ENCODE results near the gene HPSE. TPM values are rescaled to one million over a fixed set of nuclear protein-coding genes. Genes with fewer than 3 reads are reported as not detected.
"Not testable (repeated sequence)": the region's sequence is repeated elsewhere in the genome, so short reads cannot be mapped to it uniquely, and the experiment has no call there.

The HPSE gene
- total RNA-seq, 1 experiment from 2014 or later: 9.6 TPM

- Histone ChIP-seq H3K27me3 (replicated peaks) (no peaks in the 10 kb centered on the region), H3K36me3 (no peaks in the 10 kb centered on the region), H3K27ac (no peak overlapping the region), H3K4me3 (no peak overlapping the region), H3K9me3 (replicated peaks) (no peaks in the 10 kb centered on the region), H3K4me1 (replicated peaks) (no peaks in the 10 kb centered on the region)
- no peak for DNase-seq (ENCODE audit: low read depth in 1 of 2, low spot score in 2 of 2)
Measured at GRCh38 chr4:83320548-83320947, 14.1 kb downstream of the HPSE start.

- Histone ChIP-seq H3K4me1 (replicated peaks) (no peaks in the 10 kb centered on the region), H3K9me3 (replicated peaks) (no peaks in the 10 kb centered on the region), H3K36me3 (no peaks in the 10 kb centered on the region), H3K4me3 (no peak overlapping the region), H3K27me3 (replicated peaks) (no peaks in the 10 kb centered on the region), H3K27ac (no peak overlapping the region)
- no peak for DNase-seq (ENCODE audit: low read depth in 1 of 2, low spot score in 2 of 2)
Measured at GRCh38 chr4:83318666-83319065, 16.0 kb downstream of the HPSE start.

GRCh38 chr4:83317671-83318070, 17.0 kb downstream of the HPSE start:
- no peaks in the 10 kb centered on the region for H3K27me3 ChIP-seq (replicated peaks)
- no peak overlapping the region for H3K27ac ChIP-seq
- H3K36me3 ChIP-seq: no peaks in the 10 kb centered on the region
- no peaks in the 10 kb centered on the region for H3K4me1 ChIP-seq (replicated peaks)
- H3K4me3 ChIP-seq: no peak overlapping the region
- no peak for DNase-seq (ENCODE audit: low read depth in 1 of 2, low spot score in 2 of 2)
- H3K9me3 ChIP-seq (replicated peaks): no peaks in the 10 kb centered on the region

- Histone ChIP-seq H3K36me3 (no peaks in the 10 kb centered on the region), H3K4me1 (replicated peaks) (no peaks in the 10 kb centered on the region), H3K27me3 (replicated peaks) (no peaks in the 10 kb centered on the region), H3K9me3 (replicated peaks) (no peaks in the 10 kb centered on the region), H3K27ac (no peak overlapping the region), H3K4me3 (no peak overlapping the region)
- no peak for DNase-seq (ENCODE audit: low read depth in 1 of 2, low spot score in 2 of 2)
Measured at GRCh38 chr4:83316459-83317165, 18.0 kb downstream of the HPSE start.

- Histone ChIP-seq H3K4me3 (no peak overlapping the region), H3K27me3 (replicated peaks) (no peaks in the 10 kb centered on the region), H3K27ac (no peak overlapping the region), H3K36me3 (no peaks in the 10 kb centered on the region), H3K9me3 (replicated peaks) (no peaks in the 10 kb centered on the region), H3K4me1 (replicated peaks) (no peaks in the 10 kb centered on the region)
- DNase-seq (ENCODE audit: low read depth in 1 of 2, low spot score in 2 of 2): no peak
Measured at GRCh38 chr4:83315341-83315870, 19.2 kb downstream of the HPSE start.

GRCh38 chr4:83308672-83309071, 26.0 kb downstream of the HPSE start:
- Histone ChIP-seq H3K36me3 (no peaks in the 10 kb centered on the region), H3K27ac (no peak overlapping the region), H3K9me3 (replicated peaks) (no peaks in the 10 kb centered on the region), H3K4me3 (no peak overlapping the region), H3K4me1 (replicated peaks) (no peaks in the 10 kb centered on the region), H3K27me3 (replicated peaks) (no peaks in the 10 kb centered on the region)
- no peak for DNase-seq (ENCODE audit: low read depth in 1 of 2, low spot score in 2 of 2)

- no peak overlapping the region for H3K4me3 ChIP-seq
- no peaks in the 10 kb centered on the region for H3K9me3 ChIP-seq (replicated peaks)
- no peak for DNase-seq (ENCODE audit: low read depth in 1 of 2, low spot score in 2 of 2)
- H3K4me1 ChIP-seq (replicated peaks): no peaks in the 10 kb centered on the region
- no peak overlapping the region for H3K27ac ChIP-seq
- no peaks in the 10 kb centered on the region for H3K36me3 ChIP-seq
- H3K27me3 ChIP-seq (replicated peaks): no peaks in the 10 kb centered on the region
Measured at GRCh38 chr4:83307920-83308319, 26.7 kb downstream of the HPSE start.

GRCh38 chr4:83305187-83305586, 29.5 kb downstream of the HPSE start:
- Histone ChIP-seq H3K27me3 (replicated peaks) (no peaks in the 10 kb centered on the region), H3K9me3 (replicated peaks) (no peaks in the 10 kb centered on the region), H3K4me1 (replicated peaks) (no peaks in the 10 kb centered on the region), H3K27ac (no peak overlapping the region), H3K36me3 (no peaks in the 10 kb centered on the region), H3K4me3 (no peak overlapping the region)
- DNase-seq (ENCODE audit: low read depth in 1 of 2, low spot score in 2 of 2): no peak

- Histone ChIP-seq H3K27ac (no peak overlapping the region), H3K4me3 (no peak overlapping the region), H3K27me3 (replicated peaks) (no peaks in the 10 kb centered on the region), H3K36me3 (no peaks in the 10 kb centered on the region), H3K4me1 (replicated peaks) (no peaks in the 10 kb centered on the region), H3K9me3 (replicated peaks) (no peaks in the 10 kb centered on the region)
- DNase-seq (ENCODE audit: low read depth in 1 of 2, low spot score in 2 of 2): no peak
Measured at GRCh38 chr4:83297548-83298260, 36.9 kb downstream of the HPSE start.

GRCh38 chr4:83293305-83294046, 41.2 kb downstream of the HPSE start:
- Histone ChIP-seq H3K4me3 (no peak overlapping the region), H3K27ac (no peak overlapping the region), H3K9me3 (replicated peaks) (0 out of 2 replicates have a peak, but pooled peaks cover 3% of the 10 kb centered on the region), H3K27me3 (replicated peaks) (no peaks in the 10 kb centered on the region), H3K36me3 (no peaks in the 10 kb centered on the region), H3K4me1 (replicated peaks) (no peaks in the 10 kb centered on the region)
- DNase-seq (ENCODE audit: low read depth in 1 of 2, low spot score in 2 of 2): no peak

GRCh38 chr4:83290059-83290774, 44.4 kb downstream of the HPSE start:
- H3K4me1 ChIP-seq (replicated peaks); H3K4me3 ChIP-seq; H3K27me3 ChIP-seq (replicated peaks); DNase-seq (ENCODE audit: low read depth in 1 of 2, low spot score in 2 of 2); H3K27ac ChIP-seq; H3K9me3 ChIP-seq (replicated peaks); H3K36me3 ChIP-seq: not testable (repeated sequence)

- H3K27me3 ChIP-seq (replicated peaks); H3K27ac ChIP-seq; H3K36me3 ChIP-seq; H3K4me3 ChIP-seq; H3K9me3 ChIP-seq (replicated peaks); DNase-seq (ENCODE audit: low read depth in 1 of 2, low spot score in 2 of 2): not testable (repeated sequence)
- H3K4me1 ChIP-seq (replicated peaks): peaks cover 15% of the 10 kb centered on the region
Measured at GRCh38 chr4:83288381-83288780, 46.3 kb downstream of the HPSE start.

- H3K4me3 ChIP-seq: peak overlapping the region; percentile 81
- no peaks in the 10 kb centered on the region; the same call in 1 of the 2 replicates for H3K36me3 ChIP-seq
- no peak for DNase-seq (ENCODE audit: low read depth in 1 of 2, low spot score in 2 of 2)
- H3K9me3 ChIP-seq (replicated peaks): no peaks in the 10 kb centered on the region
- no peaks in the 10 kb centered on the region for H3K27me3 ChIP-seq (replicated peaks)
- peaks cover 18% of the 10 kb centered on the region for H3K4me1 ChIP-seq (replicated peaks)
- H3K27ac ChIP-seq: peak overlapping the region; percentile 98
Measured at GRCh38 chr4:83285055-83285407, 49.6 kb downstream of the HPSE start.

Data from SJSA1 (cell line).